Suprapubic skin (tissue), 4 donors: ENCODE data around the gene SDR42E1. TPM values are rescaled to one million over a fixed set of nuclear protein-coding genes. Genes with fewer than 3 reads are reported as not detected.

Experiments
- DNase-seq, 2 donors: peaks; one replicate each; pipeline ENCODE4 v3.0.0-alpha.2; 2019; ENCODE audit warnings: low spot score in 2 of 2
- H3K27ac ChIP-seq: fragments of 200-600 bp; sonication (generic); one replicate; pipeline ENCODE4 v1.5.1; 2019
- H3K27me3 ChIP-seq: fragments of 200-600 bp; sonication (generic); one replicate; pipeline ENCODE4 v1.5.1; 2019
- H3K36me3 ChIP-seq: fragments of 200-600 bp; sonication (generic); one replicate; pipeline ENCODE4 v1.5.1; 2019
- H3K4me1 ChIP-seq: fragments of 200-600 bp; sonication (generic); one replicate; pipeline ENCODE4 v1.5.1; 2019
- H3K4me3 ChIP-seq: fragments of 200-600 bp; sonication (generic); one replicate; pipeline ENCODE4 v1.5.1; 2019; ENCODE audit warnings: mild to moderate bottlenecking
- H3K9me3 ChIP-seq: fragments of 200-600 bp; sonication (generic); one replicate; pipeline ENCODE4 v1.5.1; 2019
- EP300 ChIP-seq: sonication (generic); formaldehyde crosslinking; IDR thresholded peaks from one replicate; pipeline ENCODE4 v1.6.1; 2017; ENCODE audit warnings: antibody characterized with exemption
- POLR2A ChIP-seq, 2 donors: fragments of 450-650 bp; IDR thresholded peaks; one replicate each; pipeline ENCODE4 v1.6.1; 2017; ENCODE audit warnings: antibody characterized with exemption in 2 of 2, mild to moderate bottlenecking in 2 of 2, moderate library complexity in 2 of 2
- POLR2AphosphoS5 ChIP-seq, 3 donors: sonication (generic); formaldehyde crosslinking; IDR thresholded peaks; one replicate each; pipeline ENCODE4 v1.6.1; 2017; ENCODE audit warnings: antibody characterized with exemption in 3 of 3
- WGBS: methylation state at CpG from one replicate; pipeline ENCODE4 v1.1.5; 2018; 5-methylcytosine and 5-hydroxymethylcytosine counted together
- total RNA-seq, 4 donors: library from RNA; depleted of rRNA; stranded (reverse); fragments of >200 nt; gene quantifications; one replicate each; pipeline ENCODE4 v1.1.0, GENCODE V29; 2016
- TF ChIP-seq, protein P1 (sequence below), 2 donors: fragments of 200-600 bp in 1 of 2; fragments of 450-650 bp in 1 of 2; sonication (generic) in 1 of 2; IDR thresholded peaks; one replicate each; pipeline ENCODE4 v1.5.1; 2016 to 2019; ENCODE audit warnings: antibody characterized with exemption in 2 of 2, mild to moderate bottlenecking in 1 of 2, moderate library complexity in 1 of 2

SDR42E1 gene
- total RNA-seq, 4 donors from 2014 or later = 21.5 to 34.6 (median 28.3) TPM

DNA sequence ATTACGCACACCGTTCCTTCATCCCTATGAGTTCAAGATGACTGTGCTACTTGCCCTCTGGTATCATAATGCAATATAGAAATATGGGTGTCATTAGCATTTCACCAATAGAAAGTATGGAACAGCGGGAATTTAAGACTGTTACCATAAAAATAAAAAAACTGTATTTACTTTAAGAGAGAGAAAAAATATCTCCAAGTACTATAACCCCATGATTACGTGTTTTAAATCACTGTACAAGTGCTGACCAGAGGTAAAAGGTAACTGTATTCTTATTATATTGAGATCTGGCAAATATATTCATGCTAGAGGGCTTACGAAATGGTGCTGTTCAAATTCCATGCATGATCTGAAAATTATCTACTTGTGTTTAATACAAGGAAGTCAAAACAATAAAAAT, 5.2 kb downstream of the SDR42E1 start:
- no peaks in the 10 kb centered on the region for H3K9me3 ChIP-seq
- no peak for DNase-seq
- H3K27me3 ChIP-seq = peaks cover 1% of the 10 kb centered on the region
- no peaks in the 10 kb centered on the region for H3K36me3 ChIP-seq
- TF ChIP-seq POLR2A (IDR thresholded peaks at IDR 0.05) (no peak), EP300 (no peak), POLR2AphosphoS5 (IDR thresholded peaks at IDR 0.05) (no peak)
- TF ChIP-seq, protein P1, sequence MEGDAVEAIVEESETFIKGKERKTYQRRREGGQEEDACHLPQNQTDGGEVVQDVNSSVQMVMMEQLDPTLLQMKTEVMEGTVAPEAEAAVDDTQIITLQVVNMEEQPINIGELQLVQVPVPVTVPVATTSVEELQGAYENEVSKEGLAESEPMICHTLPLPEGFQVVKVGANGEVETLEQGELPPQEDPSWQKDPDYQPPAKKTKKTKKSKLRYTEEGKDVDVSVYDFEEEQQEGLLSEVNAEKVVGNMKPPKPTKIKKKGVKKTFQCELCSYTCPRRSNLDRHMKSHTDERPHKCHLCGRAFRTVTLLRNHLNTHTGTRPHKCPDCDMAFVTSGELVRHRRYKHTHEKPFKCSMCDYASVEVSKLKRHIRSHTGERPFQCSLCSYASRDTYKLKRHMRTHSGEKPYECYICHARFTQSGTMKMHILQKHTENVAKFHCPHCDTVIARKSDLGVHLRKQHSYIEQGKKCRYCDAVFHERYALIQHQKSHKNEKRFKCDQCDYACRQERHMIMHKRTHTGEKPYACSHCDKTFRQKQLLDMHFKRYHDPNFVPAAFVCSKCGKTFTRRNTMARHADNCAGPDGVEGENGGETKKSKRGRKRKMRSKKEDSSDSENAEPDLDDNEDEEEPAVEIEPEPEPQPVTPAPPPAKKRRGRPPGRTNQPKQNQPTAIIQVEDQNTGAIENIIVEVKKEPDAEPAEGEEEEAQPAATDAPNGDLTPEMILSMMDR (IDR thresholded peaks at IDR 0.05) = no peak
- 90% methylated on average over 5 of the region's 5 CpGs for WGBS
- H3K27ac ChIP-seq = no peak overlapping the region
- peaks cover 7% of the 10 kb centered on the region for H3K4me1 ChIP-seq
- H3K4me3 ChIP-seq = no peak overlapping the region

DNA sequence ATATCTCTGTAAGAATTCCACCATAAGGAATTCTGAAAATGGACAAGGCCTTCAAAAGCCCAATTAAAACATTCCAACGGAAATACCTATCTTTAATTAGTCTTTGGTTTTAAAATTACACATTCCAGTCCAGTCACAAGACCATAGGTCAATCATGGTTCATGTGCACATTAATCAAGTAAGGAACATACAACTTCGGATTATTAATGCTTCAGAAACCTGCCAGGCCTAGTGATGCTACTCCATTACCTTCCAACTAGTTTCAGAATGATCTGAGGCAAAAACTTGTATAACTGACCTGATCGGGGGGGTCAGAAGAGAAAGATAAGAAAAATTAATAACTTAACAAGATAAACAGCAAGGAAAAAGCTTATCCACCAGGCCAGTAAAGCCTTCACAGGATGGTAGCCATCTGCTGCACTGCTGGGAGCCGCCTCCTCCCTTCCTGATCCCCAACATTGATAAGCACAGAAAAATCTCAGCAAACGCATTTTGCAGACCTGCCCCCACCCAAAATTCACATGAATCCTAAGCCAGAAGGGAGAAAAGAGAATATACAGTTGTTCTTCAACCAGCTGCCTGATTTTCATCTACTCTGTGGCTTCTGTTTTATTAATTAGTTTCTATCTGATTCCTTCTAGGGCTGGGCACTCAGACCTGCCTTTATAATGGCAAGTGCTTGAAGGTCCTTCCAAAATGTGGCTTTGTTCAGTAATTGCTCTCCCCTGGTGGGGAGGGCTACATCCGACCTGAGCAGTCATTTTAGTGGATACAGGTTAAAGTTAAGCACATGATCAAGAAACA, 6.0 kb downstream of the SDR42E1 start:
- H3K27me3 ChIP-seq = no peaks in the 10 kb centered on the region
- TF ChIP-seq POLR2A (IDR thresholded peaks at IDR 0.05) (no peak), EP300 (no peak), POLR2AphosphoS5 (IDR thresholded peaks at IDR 0.05) (no peak)
- TF ChIP-seq, protein P1 (IDR thresholded peaks at IDR 0.05) = no peak
- WGBS = 57% methylated on average over 6 of the region's 6 CpGs
- no peaks in the 10 kb centered on the region for H3K9me3 ChIP-seq
- H3K36me3 ChIP-seq = no peaks in the 10 kb centered on the region
- no peak for DNase-seq
- H3K4me1 ChIP-seq = peaks cover 3% of the 10 kb centered on the region
- H3K4me3 ChIP-seq = no peak overlapping the region
- no peak overlapping the region for H3K27ac ChIP-seq

DNA sequence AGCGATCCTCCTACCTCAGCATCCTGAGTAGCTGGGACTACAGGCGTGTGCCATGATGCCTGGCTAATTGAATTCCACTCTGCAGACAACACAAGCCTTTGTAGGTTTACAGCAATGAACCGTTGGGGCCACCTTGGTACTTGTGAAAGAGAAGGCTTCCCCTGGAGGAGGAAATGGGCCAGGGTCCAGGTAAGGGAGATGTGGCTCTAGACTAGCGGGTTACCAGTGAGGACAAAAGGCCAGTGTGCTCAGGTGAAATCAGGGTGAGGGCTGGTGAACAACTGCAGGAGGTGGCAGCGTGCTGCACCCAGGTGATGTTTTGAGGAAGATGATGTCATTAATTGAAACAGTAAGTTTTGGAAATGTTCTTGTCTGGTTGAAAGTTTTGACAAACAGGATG, 6.7 kb downstream of the SDR42E1 start:
- H3K36me3 ChIP-seq = peaks cover 6% of the 10 kb centered on the region
- H3K9me3 ChIP-seq = no peaks in the 10 kb centered on the region
- no peak overlapping the region for H3K27ac ChIP-seq
- no peak overlapping the region for H3K4me3 ChIP-seq
- TF ChIP-seq POLR2A (IDR thresholded peaks at IDR 0.05) (no peak), EP300 (no peak)
- TF ChIP-seq, protein P1 (IDR thresholded peaks at IDR 0.05) = no peak
- no peaks in the 10 kb centered on the region for H3K27me3 ChIP-seq
- no peak for DNase-seq
- no peaks in the 10 kb centered on the region for H3K4me1 ChIP-seq
- WGBS = 81% methylated on average over 5 of the region's 5 CpGs

DNA sequence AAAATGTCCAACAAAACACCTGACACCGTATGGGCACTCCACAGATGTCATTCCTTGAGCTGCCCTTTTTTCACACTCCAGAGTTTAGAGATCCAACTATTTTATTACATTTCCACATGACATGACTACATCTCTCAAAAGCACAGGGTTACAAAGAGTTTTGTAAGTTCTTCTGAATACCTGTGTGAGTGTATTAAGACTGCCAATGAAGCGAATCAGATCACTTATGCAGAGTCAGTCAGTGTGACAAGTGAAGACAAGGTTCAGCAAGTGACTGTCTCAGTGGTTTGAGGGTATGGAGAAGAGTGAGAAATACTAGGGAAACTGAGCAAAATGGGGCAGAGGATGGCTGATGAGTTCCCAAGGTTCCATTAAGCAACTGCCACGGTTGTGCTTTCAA, 8.4 kb downstream of the SDR42E1 start:
- DNase-seq = no peak
- Histone ChIP-seq H3K36me3 (peaks cover 9% of the 10 kb centered on the region), H3K27me3 (no peaks in the 10 kb centered on the region), H3K9me3 (no peaks in the 10 kb centered on the region), H3K4me1 (peaks cover 1% of the 10 kb centered on the region), H3K4me3 (no peak overlapping the region), H3K27ac (no peak overlapping the region)
- TF ChIP-seq EP300 (no peak), POLR2AphosphoS5 (IDR thresholded peaks at IDR 0.05) (no peak), POLR2A (IDR thresholded peaks at IDR 0.05) (no peak)
- TF ChIP-seq, protein P1 (IDR thresholded peaks at IDR 0.05) = no peak
- WGBS = 89% methylated on average over 3 of the region's 3 CpGs

DNA sequence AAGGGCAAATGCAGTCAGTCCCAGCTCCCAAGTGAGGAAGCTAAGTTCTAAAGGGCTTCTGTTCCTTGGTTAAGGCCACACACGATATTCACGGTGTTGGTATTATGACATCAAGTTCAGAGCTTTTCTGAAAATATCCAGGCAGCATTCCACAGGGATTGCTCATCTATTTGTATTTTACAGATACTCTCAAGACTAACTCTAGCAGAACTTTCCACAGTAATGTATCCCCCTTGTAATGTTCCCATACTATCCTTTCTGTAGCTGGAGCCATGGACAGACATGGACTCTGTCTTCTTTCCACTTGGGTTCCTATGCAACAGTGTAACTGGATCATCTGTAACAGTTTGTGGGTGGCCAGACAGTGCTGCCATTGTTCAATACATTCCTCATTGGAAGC, 13.5 kb downstream of the SDR42E1 start:
- H3K27ac ChIP-seq = peak overlapping the region; percentile 55
- DNase-seq = no peak
- 14% methylated on average over 2 of the region's 2 CpGs for WGBS
- H3K9me3 ChIP-seq = no peaks in the 10 kb centered on the region
- TF ChIP-seq POLR2AphosphoS5 (IDR thresholded peaks at IDR 0.05) (no peak), POLR2A (IDR thresholded peaks at IDR 0.05) (no peak), EP300 (no peak)
- TF ChIP-seq, protein P1 (IDR thresholded peaks at IDR 0.05) = no peak
- H3K27me3 ChIP-seq = no peaks in the 10 kb centered on the region
- no peak overlapping the region for H3K4me3 ChIP-seq
- H3K36me3 ChIP-seq = peaks cover 9% of the 10 kb centered on the region
- H3K4me1 ChIP-seq = peaks cover 20% of the 10 kb centered on the region
